ENCODE data around the gene NRF1. TPM values are rescaled to one million over a fixed set of nuclear protein-coding genes. Genes with fewer than 3 reads are reported as not detected.

The NRF1 gene
- total RNA-seq, 1 experiment from 2014 or later: 14.0 TPM

GRCh38 chr7:129762387-129762969 is 151.0 kb downstream of the NRF1 start:
- no peak for ATAC-seq
- no peaks in the 10 kb centered on the region for H3K9me3 ChIP-seq (ENCODE audit: control insufficient read depth, insufficient read depth, low read depth, low read length)
- intact Hi-C loops (cut with micrococcal nuclease; ENCODE audit: unreplicated experiment): no loop called here
- ChIA-PET POLR2A (no interaction called here), CTCF (no interaction called here)
- no peak for TF ChIP-seq SIN3A (IDR thresholded peaks at IDR 0.05; ENCODE audit: borderline replicate concordance, insufficient read depth, low read depth, low read length)
- no peak for TF ChIP-seq CTCF (IDR thresholded peaks at IDR 0.05)
- no peak for TF ChIP-seq REST (IDR thresholded peaks at IDR 0.05; ENCODE audit: insufficient read depth in 1 of 2, low read depth in 2 of 2, low read length in 1 of 2)
- no peak for TF ChIP-seq POLR2AphosphoS5 (IDR thresholded peaks at IDR 0.05; ENCODE audit: low read depth, low read length)
- TF ChIP-seq TCF7L2 (IDR thresholded peaks at IDR 0.05; ENCODE audit: low read depth, low read length): no peak
- no TSS peak for BruUV-seq (replicated peaks)
- no peaks in the 10 kb centered on the region for H3K27me3 ChIP-seq (ENCODE audit: control insufficient read depth, insufficient read depth, low read length)
- H3K4me1 ChIP-seq (ENCODE audit: control insufficient read depth, insufficient read depth, low read length): no peaks in the 10 kb centered on the region
- no peaks in the 10 kb centered on the region for H3K36me3 ChIP-seq (ENCODE audit: control insufficient read depth, insufficient read depth, low read length)
- H3K4me3 ChIP-seq (ENCODE audit: low read depth in 2 of 2, low read length in 2 of 2): no peak overlapping the region
- no peak overlapping the region for H3K27ac ChIP-seq (ENCODE audit: low read length)
- in situ Hi-C loops (cut with HindIII; ENCODE audit: low pct_unique_long_range_greater_than_20kb, low sequenced_read_pairs): no loop called here
- no peak for DNase-seq (ENCODE audit: low read depth, low spot score)

- no peak for ATAC-seq
- no peak for TF ChIP-seq CTCF (IDR thresholded peaks at IDR 0.05)
- TF ChIP-seq REST (IDR thresholded peaks at IDR 0.05; ENCODE audit: insufficient read depth in 1 of 2, low read depth in 2 of 2, low read length in 1 of 2): no peak
- H3K4me3 ChIP-seq (ENCODE audit: low read depth in 2 of 2, low read length in 2 of 2): no peak overlapping the region
- no peaks in the 10 kb centered on the region for H3K9me3 ChIP-seq (ENCODE audit: control insufficient read depth, insufficient read depth, low read depth, low read length)
- intact Hi-C loops (cut with micrococcal nuclease; ENCODE audit: unreplicated experiment): no loop called here
- no peaks in the 10 kb centered on the region for H3K36me3 ChIP-seq (ENCODE audit: control insufficient read depth, insufficient read depth, low read length)
- H3K27me3 ChIP-seq (ENCODE audit: control insufficient read depth, insufficient read depth, low read length): no peaks in the 10 kb centered on the region
- in situ Hi-C loops (cut with HindIII; ENCODE audit: low pct_unique_long_range_greater_than_20kb, low sequenced_read_pairs): no loop called here
- no peaks in the 10 kb centered on the region for H3K4me1 ChIP-seq (ENCODE audit: control insufficient read depth, insufficient read depth, low read length)
- no peak overlapping the region for H3K27ac ChIP-seq (ENCODE audit: low read length)
- ChIA-PET CTCF (no interaction called here), POLR2A (no interaction called here)
- no peak for DNase-seq (ENCODE audit: low read depth, low spot score)
- BruUV-seq (replicated peaks): no TSS peak
Measured at GRCh38 chr7:129764247-129765084, 152.9 kb downstream of the NRF1 start.
